Measurements from ENCODE around the gene CD46. TPM values are rescaled to one million over a fixed set of nuclear protein-coding genes. Genes with fewer than 3 reads are reported as not detected.

CD46 gene
- total RNA-seq, 2 donors from 2014 or later: 148 to 282 TPM

- Histone ChIP-seq H3K36me3 (no peaks in the 10 kb centered on the region), H3K27ac (no peak overlapping the region), H3K4me1 (no peaks in the 10 kb centered on the region), H3K9ac (ENCODE audit: low read depth in 2 of 2, low read length in 2 of 2) (no peak overlapping the region), H3K4me3 (no peak overlapping the region), H3K27me3 (no peaks in the 10 kb centered on the region), H3K9me3 (no peaks in the 10 kb centered on the region)
- DNase-seq: no peak
- intact Hi-C loops (cut with DNase I): no loop called here
- TF ChIP-seq, protein P1, sequence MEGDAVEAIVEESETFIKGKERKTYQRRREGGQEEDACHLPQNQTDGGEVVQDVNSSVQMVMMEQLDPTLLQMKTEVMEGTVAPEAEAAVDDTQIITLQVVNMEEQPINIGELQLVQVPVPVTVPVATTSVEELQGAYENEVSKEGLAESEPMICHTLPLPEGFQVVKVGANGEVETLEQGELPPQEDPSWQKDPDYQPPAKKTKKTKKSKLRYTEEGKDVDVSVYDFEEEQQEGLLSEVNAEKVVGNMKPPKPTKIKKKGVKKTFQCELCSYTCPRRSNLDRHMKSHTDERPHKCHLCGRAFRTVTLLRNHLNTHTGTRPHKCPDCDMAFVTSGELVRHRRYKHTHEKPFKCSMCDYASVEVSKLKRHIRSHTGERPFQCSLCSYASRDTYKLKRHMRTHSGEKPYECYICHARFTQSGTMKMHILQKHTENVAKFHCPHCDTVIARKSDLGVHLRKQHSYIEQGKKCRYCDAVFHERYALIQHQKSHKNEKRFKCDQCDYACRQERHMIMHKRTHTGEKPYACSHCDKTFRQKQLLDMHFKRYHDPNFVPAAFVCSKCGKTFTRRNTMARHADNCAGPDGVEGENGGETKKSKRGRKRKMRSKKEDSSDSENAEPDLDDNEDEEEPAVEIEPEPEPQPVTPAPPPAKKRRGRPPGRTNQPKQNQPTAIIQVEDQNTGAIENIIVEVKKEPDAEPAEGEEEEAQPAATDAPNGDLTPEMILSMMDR (IDR thresholded peaks at IDR 0.05): no peak
Observed at GRCh38 chr1:207839083-207839413, 87.2 kb downstream of the CD46 start.

- TF ChIP-seq, protein P1 (IDR thresholded peaks at IDR 0.05): no peak
Observed at GRCh38 chr1:207840380-207840779, 88.5 kb downstream of the CD46 start.

DNA sequence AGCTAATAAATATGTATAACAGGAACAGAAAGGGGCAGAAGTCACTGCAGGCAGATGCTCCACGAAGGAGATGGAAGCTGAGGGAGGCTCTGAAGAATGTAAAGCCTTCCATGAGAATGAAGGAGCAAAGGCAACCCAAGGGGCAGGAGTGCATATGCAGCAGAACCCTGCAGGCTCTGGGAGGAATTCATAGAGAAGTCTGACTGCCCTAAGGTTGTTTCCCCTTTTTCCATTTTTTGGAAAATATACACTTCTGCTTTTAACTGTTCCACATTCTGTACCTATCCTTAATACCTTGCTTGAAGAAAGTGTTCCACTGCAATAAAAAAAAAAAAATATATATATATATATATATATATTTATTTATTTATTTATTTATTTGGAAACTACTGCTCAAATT, 89.4 kb downstream of the CD46 start:
- no peaks in the 10 kb centered on the region for H3K4me1 ChIP-seq
- intact Hi-C loops (cut with DNase I): no loop called here
- H3K4me3 ChIP-seq: no peak overlapping the region
- TF ChIP-seq, protein P1 (IDR thresholded peaks at IDR 0.05): no peak
- no peaks in the 10 kb centered on the region for H3K36me3 ChIP-seq
- no peak for DNase-seq
- no peaks in the 10 kb centered on the region for H3K9me3 ChIP-seq
- no peak overlapping the region for H3K27ac ChIP-seq
- no peaks in the 10 kb centered on the region for H3K27me3 ChIP-seq
- H3K9ac ChIP-seq (ENCODE audit: low read depth in 2 of 2, low read length in 2 of 2): no peak overlapping the region

More at GRCh38 chr1:207840380-207840779, 88.5 kb downstream of the CD46 start:
- Histone ChIP-seq H3K36me3 (no peaks in the 10 kb centered on the region), H3K27me3 (no peaks in the 10 kb centered on the region), H3K4me1 (no peaks in the 10 kb centered on the region), H3K27ac (no peak overlapping the region), H3K4me3 (no peak overlapping the region), H3K9me3 (no peaks in the 10 kb centered on the region), H3K9ac (ENCODE audit: low read depth in 2 of 2, low read length in 2 of 2) (no peak overlapping the region)
- intact Hi-C loops (cut with DNase I): no loop called here
- DNase-seq: no peak

DNA sequence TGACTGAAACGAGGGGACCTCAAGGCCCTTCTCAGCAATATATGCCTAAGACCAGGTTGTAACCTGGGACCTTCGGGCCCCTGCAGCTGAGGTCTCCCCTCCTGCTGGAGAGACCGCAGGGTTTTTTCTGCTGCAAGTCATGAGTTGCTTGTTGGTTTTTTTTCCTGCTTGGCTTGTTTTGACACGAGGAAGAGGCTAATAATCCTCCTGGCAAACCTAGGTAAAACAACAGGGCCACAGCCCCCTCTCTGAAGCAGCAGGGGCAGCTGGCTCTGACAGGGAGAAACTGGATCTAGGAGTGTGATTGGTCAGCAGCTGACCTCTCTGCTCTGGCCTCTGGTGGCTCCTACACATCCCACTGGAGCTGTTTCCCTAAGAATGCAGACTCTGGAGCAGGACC, 90.0 kb downstream of the CD46 start:
- Histone ChIP-seq H3K9ac (ENCODE audit: low read depth in 2 of 2, low read length in 2 of 2) (no peak overlapping the region), H3K27me3 (no peaks in the 10 kb centered on the region), H3K9me3 (no peaks in the 10 kb centered on the region), H3K27ac (no peak overlapping the region), H3K36me3 (no peaks in the 10 kb centered on the region), H3K4me1 (no peaks in the 10 kb centered on the region), H3K4me3 (no peak overlapping the region)
- TF ChIP-seq, protein P1 (IDR thresholded peaks at IDR 0.05): no peak
- intact Hi-C loops (cut with DNase I): no loop called here
- no peak for DNase-seq

DNA sequence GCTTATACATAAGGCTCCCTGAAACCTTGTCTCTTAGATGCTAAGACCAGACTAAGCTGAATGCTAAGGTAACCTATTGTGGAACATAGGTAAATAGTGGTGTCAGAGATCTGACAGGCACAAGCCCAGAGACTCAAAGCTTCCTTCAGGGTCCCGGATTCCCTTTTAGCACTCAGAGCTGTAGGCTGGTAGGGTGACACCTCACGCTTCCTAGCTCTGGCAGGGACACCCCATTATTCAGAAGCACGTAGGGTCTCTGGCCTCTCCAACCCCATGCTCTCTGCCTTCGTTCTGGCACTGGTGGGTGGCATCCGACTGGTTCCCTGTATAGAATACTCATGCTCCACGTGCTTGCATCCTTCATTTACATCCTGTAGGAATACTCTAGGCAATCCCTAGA, 90.7 kb downstream of the CD46 start:
- H3K36me3 ChIP-seq: no peaks in the 10 kb centered on the region
- intact Hi-C loops (cut with DNase I): no loop called here
- H3K9me3 ChIP-seq: no peaks in the 10 kb centered on the region
- DNase-seq: no peak
- H3K4me3 ChIP-seq: no peak overlapping the region
- H3K9ac ChIP-seq (ENCODE audit: low read depth in 2 of 2, low read length in 2 of 2): no peak overlapping the region
- TF ChIP-seq, protein P1 (IDR thresholded peaks at IDR 0.05): no peak
- H3K27me3 ChIP-seq: no peaks in the 10 kb centered on the region
- H3K27ac ChIP-seq: no peak overlapping the region
- H3K4me1 ChIP-seq: no peaks in the 10 kb centered on the region

DNA sequence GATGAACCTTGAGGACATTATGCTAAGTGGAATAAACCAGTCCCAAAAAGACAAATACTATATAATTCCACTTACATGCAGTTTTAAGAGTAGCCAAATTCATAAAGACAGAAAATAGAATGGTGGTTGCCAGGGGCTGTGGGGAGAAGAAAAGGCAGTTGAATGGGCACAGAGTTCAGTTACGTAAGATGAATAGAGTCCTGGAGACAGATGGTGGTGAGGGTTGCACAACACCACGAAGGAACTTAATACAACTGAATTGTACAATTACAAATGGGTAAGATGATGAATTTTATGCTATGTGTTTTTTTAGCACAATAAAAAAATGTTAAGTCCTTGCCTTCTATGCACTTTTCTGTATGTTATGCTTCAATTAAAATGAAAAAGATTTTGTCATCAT, 92.5 kb downstream of the CD46 start:
- TF ChIP-seq, protein P1 (IDR thresholded peaks at IDR 0.05): no peak
- H3K9me3 ChIP-seq: no peaks in the 10 kb centered on the region
- no peaks in the 10 kb centered on the region for H3K4me1 ChIP-seq
- H3K27ac ChIP-seq: no peak overlapping the region
- no peaks in the 10 kb centered on the region for H3K27me3 ChIP-seq
- DNase-seq: no peak
- H3K36me3 ChIP-seq: no peaks in the 10 kb centered on the region
- no peak overlapping the region for H3K4me3 ChIP-seq
- intact Hi-C loops (cut with DNase I): no loop called here
- H3K9ac ChIP-seq (ENCODE audit: low read depth in 2 of 2, low read length in 2 of 2): no peak overlapping the region

Data from colonic mucosa (tissue), 4 donors.